HT1080 (cell line): ENCODE results near the gene KDM4B. TPM values are rescaled to one million over a fixed set of nuclear protein-coding genes. Genes with fewer than 3 reads are reported as not detected.

Experiments used
- DNase-seq: peaks from one replicate; pipeline ENCODE4 v3.0.0-alpha.2; 2015; ENCODE audit warnings: low read depth
- total RNA-seq: library from RNA; depleted of rRNA; stranded (reverse); fragments of >200 nt; shearing (Covaris generic); gene quantifications from 2 replicates; pipeline ENCODE4 v1.2.3, GENCODE V29; 2014

The KDM4B gene
- total RNA-seq, 1 experiment from 2014 or later = 3.1 TPM

GRCh38 chr19:5120321-5120720 lies 151.4 kb downstream of the KDM4B start:
- no peak for DNase-seq

- no peak for DNase-seq
Observed at GRCh38 chr19:5120833-5121232, 151.9 kb downstream of the KDM4B start.

GRCh38 chr19:5121266-5122120 lies 152.6 kb downstream of the KDM4B start:
- no peak for DNase-seq

GRCh38 chr19:5122121-5122400 lies 153.1 kb downstream of the KDM4B start:
- no peak for DNase-seq

- DNase-seq = no peak
Observed at GRCh38 chr19:5122671-5123409, 153.9 kb downstream of the KDM4B start.

GRCh38 chr19:5123646-5124045 lies 154.7 kb downstream of the KDM4B start:
- no peak for DNase-seq

- DNase-seq = no peak
Observed at GRCh38 chr19:5124111-5124855, 155.4 kb downstream of the KDM4B start.

- no peak for DNase-seq
Observed at GRCh38 chr19:5125376-5125775, 156.5 kb downstream of the KDM4B start.

- DNase-seq = no peak
Observed at GRCh38 chr19:5125797-5126497, 157.0 kb downstream of the KDM4B start.

GRCh38 chr19:5126498-5127223 lies 157.7 kb downstream of the KDM4B start:
- DNase-seq = no peak

- DNase-seq = no peak
Observed at GRCh38 chr19:5127717-5128116, 158.8 kb downstream of the KDM4B start.

GRCh38 chr19:5128251-5128935 lies 159.5 kb downstream of the KDM4B start:
- no peak for DNase-seq

- no peak for DNase-seq
Observed at GRCh38 chr19:5128936-5129389, 160.1 kb downstream of the KDM4B start.

GRCh38 chr19:5129691-5130090 lies 160.8 kb downstream of the KDM4B start:
- DNase-seq = no peak

- DNase-seq = no peak
Observed at GRCh38 chr19:5130371-5131030, 161.6 kb downstream of the KDM4B start.

- no peak for DNase-seq
Observed at GRCh38 chr19:5131031-5131505, 162.2 kb downstream of the KDM4B start.

- no peak for DNase-seq
Observed at GRCh38 chr19:5131506-5132205, 162.7 kb downstream of the KDM4B start.

- DNase-seq = no peak
Observed at GRCh38 chr19:5132206-5132560, 163.3 kb downstream of the KDM4B start.
